Measurements from ENCODE around the gene PRKCI. TPM values are rescaled to one million over a fixed set of nuclear protein-coding genes. Genes with fewer than 3 reads are reported as not detected.
A peak's percentile ranks its signal among the peaks of the same experiment; 100 is the strongest.

The PRKCI gene
- total RNA-seq, 1 donor: 69.1 TPM

DNA sequence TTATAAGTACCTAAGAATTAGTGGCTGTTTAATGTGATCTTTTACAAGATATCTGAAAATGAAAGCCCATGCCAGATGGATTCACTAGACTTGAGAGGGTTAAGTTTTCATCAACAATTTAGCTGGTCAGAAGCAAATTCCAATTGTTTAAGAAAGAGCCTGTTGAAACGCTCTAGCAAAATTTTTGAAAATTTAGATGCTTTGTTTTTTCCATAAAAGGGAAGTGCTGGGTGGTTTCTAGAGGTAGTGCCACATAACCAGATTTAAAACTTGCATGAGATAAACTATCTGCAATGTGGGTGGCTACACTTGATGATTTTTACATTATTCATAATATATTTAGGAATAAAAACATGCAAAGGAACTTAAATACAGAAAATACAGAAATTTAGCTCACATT, 86.8 kb downstream of the PRKCI start:
- TF ChIP-seq, protein P1, sequence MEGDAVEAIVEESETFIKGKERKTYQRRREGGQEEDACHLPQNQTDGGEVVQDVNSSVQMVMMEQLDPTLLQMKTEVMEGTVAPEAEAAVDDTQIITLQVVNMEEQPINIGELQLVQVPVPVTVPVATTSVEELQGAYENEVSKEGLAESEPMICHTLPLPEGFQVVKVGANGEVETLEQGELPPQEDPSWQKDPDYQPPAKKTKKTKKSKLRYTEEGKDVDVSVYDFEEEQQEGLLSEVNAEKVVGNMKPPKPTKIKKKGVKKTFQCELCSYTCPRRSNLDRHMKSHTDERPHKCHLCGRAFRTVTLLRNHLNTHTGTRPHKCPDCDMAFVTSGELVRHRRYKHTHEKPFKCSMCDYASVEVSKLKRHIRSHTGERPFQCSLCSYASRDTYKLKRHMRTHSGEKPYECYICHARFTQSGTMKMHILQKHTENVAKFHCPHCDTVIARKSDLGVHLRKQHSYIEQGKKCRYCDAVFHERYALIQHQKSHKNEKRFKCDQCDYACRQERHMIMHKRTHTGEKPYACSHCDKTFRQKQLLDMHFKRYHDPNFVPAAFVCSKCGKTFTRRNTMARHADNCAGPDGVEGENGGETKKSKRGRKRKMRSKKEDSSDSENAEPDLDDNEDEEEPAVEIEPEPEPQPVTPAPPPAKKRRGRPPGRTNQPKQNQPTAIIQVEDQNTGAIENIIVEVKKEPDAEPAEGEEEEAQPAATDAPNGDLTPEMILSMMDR (IDR thresholded peaks at IDR 0.05; ENCODE audit: extremely low read depth, low read depth, low read length): no peak
- Histone ChIP-seq H3K36me3 (ENCODE audit: insufficient read depth, low read length) (no peaks in the 10 kb centered on the region), H4K20me1 (ENCODE audit: insufficient read depth, low read length) (no peaks in the 10 kb centered on the region), H3K4me2 (ENCODE audit: insufficient read depth, low read length) (no peak overlapping the region), H3K79me2 (ENCODE audit: insufficient read depth, low read length) (no peaks in the 10 kb centered on the region), H3K4me1 (ENCODE audit: insufficient read depth, low read length) (peaks cover 8% of the 10 kb centered on the region), H2AFZ (ENCODE audit: low read length) (no peak overlapping the region), H3K27me3 (ENCODE audit: insufficient read depth, low read length) (no peaks in the 10 kb centered on the region), H3K27ac (ENCODE audit: low read depth, low read length) (no peak overlapping the region), H3K4me3 (ENCODE audit: insufficient read depth, low read length) (no peak overlapping the region), H3K9me3 (ENCODE audit: low read depth, low read length) (no peaks in the 10 kb centered on the region)
- DNase-seq (ENCODE audit: insufficient read length, low spot score, missing footprints): no peak

DNA sequence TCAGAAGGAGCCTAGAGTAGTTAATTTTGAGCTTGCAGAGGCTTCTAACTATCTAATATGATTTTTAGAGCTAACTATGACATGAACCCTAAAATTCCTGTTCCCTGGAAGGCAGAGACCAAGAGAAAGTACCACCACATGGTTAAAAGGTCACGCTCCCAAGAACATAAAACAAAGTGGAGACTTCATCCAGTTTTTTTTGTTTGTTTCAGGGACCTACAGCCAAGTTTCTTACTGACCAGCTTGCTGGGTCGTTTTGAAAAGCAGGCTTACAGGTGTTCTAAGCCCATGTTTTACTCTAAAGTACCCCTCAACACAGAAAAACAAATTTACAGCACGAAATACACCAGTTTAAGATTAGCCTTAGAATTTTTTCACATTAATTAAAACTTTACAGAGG, 95.7 kb downstream of the PRKCI start:
- Histone ChIP-seq H3K9me3 (ENCODE audit: low read depth, low read length) (no peaks in the 10 kb centered on the region), H3K27ac (ENCODE audit: low read depth, low read length) (no peak overlapping the region), H3K27me3 (ENCODE audit: insufficient read depth, low read length) (no peaks in the 10 kb centered on the region), H3K4me3 (ENCODE audit: insufficient read depth, low read length) (no peak overlapping the region), H3K4me1 (ENCODE audit: insufficient read depth, low read length) (peaks cover 7% of the 10 kb centered on the region), H3K79me2 (ENCODE audit: insufficient read depth, low read length) (no peaks in the 10 kb centered on the region), H3K4me2 (ENCODE audit: insufficient read depth, low read length) (no peak overlapping the region), H4K20me1 (ENCODE audit: insufficient read depth, low read length) (no peaks in the 10 kb centered on the region), H2AFZ (ENCODE audit: low read length) (no peak overlapping the region), H3K36me3 (ENCODE audit: insufficient read depth, low read length) (no peaks in the 10 kb centered on the region)
- no peak for DNase-seq (ENCODE audit: insufficient read length, low spot score, missing footprints)
- TF ChIP-seq, protein P1 (IDR thresholded peaks at IDR 0.05; ENCODE audit: extremely low read depth, low read depth, low read length): no peak

DNA sequence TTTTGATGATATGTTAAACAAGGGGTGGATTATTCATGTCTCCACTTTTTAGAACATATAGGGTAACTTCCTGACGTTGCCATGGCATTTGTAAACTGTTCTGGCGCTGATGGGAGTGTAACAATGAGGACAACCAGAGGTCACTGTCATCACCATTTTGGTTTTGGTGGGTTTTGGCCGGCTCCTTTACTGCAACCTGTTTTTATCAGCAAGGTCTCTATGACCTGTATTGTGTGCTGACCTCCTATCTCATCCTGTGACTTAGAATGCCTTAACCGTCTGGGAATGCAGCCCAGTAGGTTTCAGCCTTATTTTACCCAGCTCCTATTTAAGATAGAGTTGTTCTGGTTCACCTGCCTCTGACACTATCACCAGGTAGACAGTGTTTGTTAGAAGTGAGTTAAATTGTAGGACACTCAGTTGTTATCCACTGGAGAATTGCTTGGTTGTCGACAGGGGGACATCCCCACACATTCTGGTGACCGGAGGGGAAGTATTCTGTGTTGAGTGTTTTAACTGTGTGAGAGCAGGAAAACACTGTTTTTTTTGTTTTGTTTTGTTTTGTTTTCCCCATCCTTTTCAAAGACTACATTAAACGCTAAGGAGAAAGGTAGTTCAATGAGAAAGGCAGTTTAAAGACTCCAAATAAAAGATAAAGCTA, 98.4 kb downstream of the PRKCI start:
- H3K27ac ChIP-seq (ENCODE audit: low read depth, low read length): no peak overlapping the region
- H3K36me3 ChIP-seq (ENCODE audit: insufficient read depth, low read length): no peaks in the 10 kb centered on the region
- H2AFZ ChIP-seq (ENCODE audit: low read length): no peak overlapping the region
- no peak for DNase-seq (ENCODE audit: insufficient read length, low spot score, missing footprints)
- TF ChIP-seq, protein P1 (IDR thresholded peaks at IDR 0.05; ENCODE audit: extremely low read depth, low read depth, low read length): no peak
- H3K4me3 ChIP-seq (ENCODE audit: insufficient read depth, low read length): no peak overlapping the region
- H3K4me1 ChIP-seq (ENCODE audit: insufficient read depth, low read length): peaks cover 7% of the 10 kb centered on the region
- no peaks in the 10 kb centered on the region for H3K79me2 ChIP-seq (ENCODE audit: insufficient read depth, low read length)
- H3K9me3 ChIP-seq (ENCODE audit: low read depth, low read length): no peaks in the 10 kb centered on the region
- no peaks in the 10 kb centered on the region for H4K20me1 ChIP-seq (ENCODE audit: insufficient read depth, low read length)
- H3K27me3 ChIP-seq (ENCODE audit: insufficient read depth, low read length): no peaks in the 10 kb centered on the region
- no peak overlapping the region for H3K4me2 ChIP-seq (ENCODE audit: insufficient read depth, low read length)

DNA sequence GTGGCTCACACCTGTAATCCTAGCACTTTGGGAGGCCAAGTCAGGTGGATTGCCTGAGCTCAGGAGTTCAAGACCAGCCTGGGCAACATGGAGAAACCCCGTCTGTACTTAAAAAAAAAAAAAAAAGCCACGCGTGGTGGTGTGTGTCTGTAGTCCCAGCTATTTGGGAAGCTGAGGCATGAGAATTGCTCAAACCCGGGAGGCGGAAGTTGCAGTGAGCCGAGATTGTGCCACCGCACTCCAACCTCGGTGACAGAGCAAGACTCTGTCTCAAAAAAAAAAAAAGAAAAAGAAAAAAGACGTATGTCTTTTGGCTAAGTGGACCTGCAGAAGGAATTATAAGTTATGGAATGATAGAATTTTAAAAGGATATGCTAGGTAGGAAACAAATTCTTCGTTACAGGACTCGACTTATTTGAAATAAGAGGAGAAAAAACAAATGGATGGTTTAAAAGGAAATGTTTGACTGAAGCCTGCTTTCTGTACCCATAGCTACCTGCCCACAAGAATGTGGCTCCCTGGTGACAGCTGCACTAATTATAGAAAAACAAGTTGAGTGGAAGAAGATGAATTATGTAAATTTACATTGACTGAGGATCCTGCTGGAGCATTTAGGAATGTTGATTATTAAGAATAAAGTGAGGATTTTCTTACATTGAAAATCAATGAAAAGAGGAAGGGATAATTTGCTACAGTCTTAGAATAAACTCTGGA, 99.3 kb downstream of the PRKCI start:
- TF ChIP-seq, protein P1 (IDR thresholded peaks at IDR 0.05; ENCODE audit: extremely low read depth, low read depth, low read length): no peak
- Histone ChIP-seq H3K4me1 (ENCODE audit: insufficient read depth, low read length) (peaks cover 7% of the 10 kb centered on the region), H2AFZ (ENCODE audit: low read length) (peak overlapping the region; percentile 13), H3K4me3 (ENCODE audit: insufficient read depth, low read length) (no peak overlapping the region), H3K27me3 (ENCODE audit: insufficient read depth, low read length) (no peaks in the 10 kb centered on the region), H3K9me3 (ENCODE audit: low read depth, low read length) (no peaks in the 10 kb centered on the region), H3K36me3 (ENCODE audit: insufficient read depth, low read length) (no peaks in the 10 kb centered on the region), H3K27ac (ENCODE audit: low read depth, low read length) (no peak overlapping the region), H4K20me1 (ENCODE audit: insufficient read depth, low read length) (no peaks in the 10 kb centered on the region), H3K4me2 (ENCODE audit: insufficient read depth, low read length) (no peak overlapping the region), H3K79me2 (ENCODE audit: insufficient read depth, low read length) (no peaks in the 10 kb centered on the region)
- no peak for DNase-seq (ENCODE audit: insufficient read length, low spot score, missing footprints)
